ENCODE results near the gene IMP4.
A peak's percentile ranks its signal among the peaks of the same experiment; 100 is the strongest.

The IMP4 gene

GRCh38 chr2:130371723-130372054 lies 29.0 kb downstream of the IMP4 start:
- Histone ChIP-seq H3K9me3 (ENCODE audit: insufficient read depth, low read length) (no peaks in the 10 kb centered on the region), H3K4me2 (ENCODE audit: low read depth, low read length, poor library complexity, severe bottlenecking) (peak overlapping the region; percentile 92), H3K9me2 (replicated peaks; ENCODE audit: insufficient read depth, low read length) (no peaks in the 10 kb centered on the region), H4K20me1 (ENCODE audit: low read depth, low read length) (no peaks in the 10 kb centered on the region), H3F3A (ENCODE audit: insufficient read depth) (0 out of 2 replicates have a peak, but pooled peaks cover 6% of the 10 kb centered on the region), H3K79me2 (ENCODE audit: insufficient read depth, low read length) (peaks cover 25% of the 10 kb centered on the region; the same call in 1 of the 2 replicates), H3K36me3 (ENCODE audit: low read length) (no peaks in the 10 kb centered on the region), H3K27ac (ENCODE audit: low read depth, low read length) (peak overlapping the region; percentile 76), H3K4me3 (ENCODE audit: insufficient read depth, low read length, poor library complexity, severe bottlenecking) (peak overlapping the region; percentile 99), H3K9ac (ENCODE audit: low read length) (peak overlapping the region; percentile 99), H2AFZ (ENCODE audit: low read depth, low read length, severe bottlenecking) (peak overlapping the region; percentile 93), H3K27me3 (ENCODE audit: low read length) (no peaks in the 10 kb centered on the region)
- TF ChIP-seq EZH2phosphoT487 (conservative IDR thresholded peaks at IDR 0.05; ENCODE audit: low read length) (no peak), CTCF (IDR thresholded peaks at IDR 0.05; ENCODE audit: insufficient read depth, low read length, poor library complexity, severe bottlenecking) (no peak)

- H3K9me3 ChIP-seq (ENCODE audit: insufficient read depth, low read length): no peaks in the 10 kb centered on the region
- no peaks in the 10 kb centered on the region for H3K36me3 ChIP-seq (ENCODE audit: low read length)
- peak overlapping the region; percentile 99 for H3K9ac ChIP-seq (ENCODE audit: low read length)
- peak overlapping the region; percentile 93 for H2AFZ ChIP-seq (ENCODE audit: low read depth, low read length, severe bottlenecking)
- H3K9me2 ChIP-seq (replicated peaks; ENCODE audit: insufficient read depth, low read length): no peaks in the 10 kb centered on the region
- TF ChIP-seq EZH2phosphoT487 (conservative IDR thresholded peaks at IDR 0.05; ENCODE audit: low read length) (no peak), CTCF (IDR thresholded peaks at IDR 0.05; ENCODE audit: insufficient read depth, low read length, poor library complexity, severe bottlenecking) (peak; percentile 78)
- H3K79me2 ChIP-seq (ENCODE audit: insufficient read depth, low read length): peaks cover 25% of the 10 kb centered on the region; the same call in 1 of the 2 replicates
- peak overlapping the region; percentile 99 for H3K4me3 ChIP-seq (ENCODE audit: insufficient read depth, low read length, poor library complexity, severe bottlenecking)
- no peaks in the 10 kb centered on the region for H4K20me1 ChIP-seq (ENCODE audit: low read depth, low read length)
- H3K27ac ChIP-seq (ENCODE audit: low read depth, low read length): peak overlapping the region; percentile 76
- H3K4me2 ChIP-seq (ENCODE audit: low read depth, low read length, poor library complexity, severe bottlenecking): peak overlapping the region; percentile 92
- H3K27me3 ChIP-seq (ENCODE audit: low read length): no peaks in the 10 kb centered on the region
- 0 out of 2 replicates have a peak, but pooled peaks cover 6% of the 10 kb centered on the region for H3F3A ChIP-seq (ENCODE audit: insufficient read depth)
Observed at GRCh38 chr2:130372055-130372832, 29.5 kb downstream of the IMP4 start.

GRCh38 chr2:130372833-130373807 lies 30.4 kb downstream of the IMP4 start:
- H2AFZ ChIP-seq (ENCODE audit: low read depth, low read length, severe bottlenecking): peak overlapping the region; percentile 93
- no peaks in the 10 kb centered on the region for H3K27me3 ChIP-seq (ENCODE audit: low read length)
- H3K27ac ChIP-seq (ENCODE audit: low read depth, low read length): peak overlapping the region; percentile 76
- 0 out of 2 replicates have a peak, but pooled peaks cover 6% of the 10 kb centered on the region for H3F3A ChIP-seq (ENCODE audit: insufficient read depth)
- no peaks in the 10 kb centered on the region for H4K20me1 ChIP-seq (ENCODE audit: low read depth, low read length)
- peak overlapping the region; percentile 92 for H3K4me2 ChIP-seq (ENCODE audit: low read depth, low read length, poor library complexity, severe bottlenecking)
- no peaks in the 10 kb centered on the region for H3K36me3 ChIP-seq (ENCODE audit: low read length)
- H3K4me3 ChIP-seq (ENCODE audit: insufficient read depth, low read length, poor library complexity, severe bottlenecking): peak overlapping the region; percentile 99
- H3K9ac ChIP-seq (ENCODE audit: low read length): peak overlapping the region; percentile 99
- peaks cover 25% of the 10 kb centered on the region; the same call in 1 of the 2 replicates for H3K79me2 ChIP-seq (ENCODE audit: insufficient read depth, low read length)
- TF ChIP-seq CTCF (IDR thresholded peaks at IDR 0.05; ENCODE audit: insufficient read depth, low read length, poor library complexity, severe bottlenecking): no peak
- TF ChIP-seq EZH2phosphoT487 (conservative IDR thresholded peaks at IDR 0.05; ENCODE audit: low read length): no peak
- no peaks in the 10 kb centered on the region for H3K9me2 ChIP-seq (replicated peaks; ENCODE audit: insufficient read depth, low read length)
- no peaks in the 10 kb centered on the region for H3K9me3 ChIP-seq (ENCODE audit: insufficient read depth, low read length)

All from SU-DHL-6 (cell line).